ENCODE measurements around the gene XRN2.

DNA sequence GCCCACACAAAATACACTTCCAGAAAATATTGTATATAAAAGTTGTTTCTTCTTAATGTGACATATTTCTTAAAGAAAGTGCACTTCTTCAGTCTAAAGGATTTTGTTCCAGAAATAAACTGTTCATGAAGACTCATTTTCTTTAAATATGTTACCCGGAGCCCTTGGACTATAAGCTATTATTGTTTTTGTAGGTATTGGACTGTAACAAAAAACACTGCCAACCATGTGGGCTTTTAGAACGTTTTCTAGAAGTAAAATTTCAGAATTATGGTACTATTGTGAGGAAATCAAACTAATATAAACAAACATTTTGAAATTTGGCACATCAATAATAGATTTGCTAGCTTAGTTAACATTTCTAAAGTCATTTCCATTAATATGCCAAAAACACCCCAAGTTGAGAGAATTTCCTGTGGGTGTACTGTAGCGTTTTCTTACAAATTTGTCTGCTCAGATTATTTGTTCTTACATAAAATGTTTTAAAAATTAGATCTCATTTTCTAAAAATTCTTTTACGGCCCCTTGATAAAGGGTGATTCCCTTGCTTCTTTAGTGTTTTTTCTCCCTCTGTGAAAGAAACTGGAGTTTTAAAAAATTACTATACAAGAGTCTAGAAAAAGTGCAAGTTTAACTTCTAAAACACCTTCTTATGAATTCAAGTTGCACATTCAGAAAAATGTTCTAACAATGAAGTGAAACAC is 90.8 kb downstream of the XRN2 start:
- TF ChIP-seq POLR2A (IDR thresholded peaks at IDR 0.05; ENCODE audit: extremely low read depth, insufficient read length) (no peak), MAX (IDR thresholded peaks at IDR 0.05; ENCODE audit: low read depth, low read length) (no peak), MYC (IDR thresholded peaks at IDR 0.05; ENCODE audit: low read depth, low read length) (no peak)
- TF ChIP-seq, protein P1, sequence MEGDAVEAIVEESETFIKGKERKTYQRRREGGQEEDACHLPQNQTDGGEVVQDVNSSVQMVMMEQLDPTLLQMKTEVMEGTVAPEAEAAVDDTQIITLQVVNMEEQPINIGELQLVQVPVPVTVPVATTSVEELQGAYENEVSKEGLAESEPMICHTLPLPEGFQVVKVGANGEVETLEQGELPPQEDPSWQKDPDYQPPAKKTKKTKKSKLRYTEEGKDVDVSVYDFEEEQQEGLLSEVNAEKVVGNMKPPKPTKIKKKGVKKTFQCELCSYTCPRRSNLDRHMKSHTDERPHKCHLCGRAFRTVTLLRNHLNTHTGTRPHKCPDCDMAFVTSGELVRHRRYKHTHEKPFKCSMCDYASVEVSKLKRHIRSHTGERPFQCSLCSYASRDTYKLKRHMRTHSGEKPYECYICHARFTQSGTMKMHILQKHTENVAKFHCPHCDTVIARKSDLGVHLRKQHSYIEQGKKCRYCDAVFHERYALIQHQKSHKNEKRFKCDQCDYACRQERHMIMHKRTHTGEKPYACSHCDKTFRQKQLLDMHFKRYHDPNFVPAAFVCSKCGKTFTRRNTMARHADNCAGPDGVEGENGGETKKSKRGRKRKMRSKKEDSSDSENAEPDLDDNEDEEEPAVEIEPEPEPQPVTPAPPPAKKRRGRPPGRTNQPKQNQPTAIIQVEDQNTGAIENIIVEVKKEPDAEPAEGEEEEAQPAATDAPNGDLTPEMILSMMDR (IDR thresholded peaks at IDR 0.05; ENCODE audit: low read depth, low read length), result no peak

All from NB4 (cell line).